Measurements from ENCODE around the gene POLDIP3.

DNA sequence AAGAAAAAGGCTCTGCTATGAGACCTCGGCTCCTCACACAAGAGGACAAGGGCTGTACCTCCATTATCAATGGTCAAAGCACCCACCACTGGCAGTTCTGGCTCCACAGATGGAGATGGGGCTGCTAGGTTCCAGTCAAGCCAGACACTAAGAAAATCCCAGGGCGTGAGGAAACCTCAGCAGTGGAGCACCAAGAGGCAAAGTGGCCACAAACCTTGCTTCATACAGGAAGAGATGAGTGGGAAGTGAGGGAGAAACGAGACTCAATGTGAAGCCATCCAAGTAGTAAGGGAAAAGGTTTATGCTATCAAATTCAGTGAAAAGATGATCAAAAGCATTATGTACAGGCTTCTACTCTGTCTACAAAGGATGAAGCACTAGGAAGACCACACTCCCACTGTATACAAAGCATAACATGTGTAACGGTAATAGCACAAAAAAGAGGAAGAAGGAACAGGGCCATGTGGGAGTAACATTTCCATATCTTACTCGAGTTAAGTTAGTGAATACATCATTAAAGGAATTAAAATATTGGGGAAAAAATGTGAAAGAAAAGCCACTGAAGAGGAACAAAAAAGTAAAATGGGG, 27.0 kb downstream of the POLDIP3 start:
- no peak for TF ChIP-seq CTCF (IDR thresholded peaks at IDR 0.05; ENCODE audit: poor library complexity)
- TF ChIP-seq EZH2phosphoT487 (IDR thresholded peaks at IDR 0.05; ENCODE audit: low read depth, severe bottlenecking, unreplicated experiment), result no peak

Data from hepatocyte (in vitro differentiated cells).